HG03460 (cell line): Measurements from ENCODE around the gene GOLGA2.
"Not testable (repeated sequence)": the region's sequence is repeated elsewhere in the genome, so short reads cannot be mapped to it uniquely, and the experiment has no call there.

ENCODE experiments used
- ATAC-seq: cut with Tn5 transposase; IDR thresholded peaks from one replicate; pipeline ENCODE4 v1.9.1; 2021; ENCODE audit not compliant: unreplicated experiment

Gene GOLGA2

DNA sequence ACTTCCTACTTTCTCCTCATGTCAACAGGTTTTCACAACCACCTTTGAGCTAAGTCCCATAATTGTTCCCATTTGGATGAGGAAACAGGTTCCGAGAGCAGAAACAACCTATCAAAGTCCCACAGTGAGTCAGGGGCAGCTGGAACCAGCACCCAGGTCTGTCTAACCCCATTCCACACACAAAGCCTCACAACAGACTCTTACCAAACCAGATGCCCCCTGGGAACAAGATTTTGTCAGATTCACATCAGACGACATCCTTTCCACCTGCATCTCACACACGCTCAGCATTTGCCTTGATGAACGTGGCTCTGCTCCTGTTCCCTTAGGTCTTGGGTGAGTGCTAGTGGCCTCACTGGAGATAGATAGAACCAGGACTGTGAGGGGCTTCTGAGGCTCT lies 17.3 kb upstream of the GOLGA2 start:
- ATAC-seq = no peak

DNA sequence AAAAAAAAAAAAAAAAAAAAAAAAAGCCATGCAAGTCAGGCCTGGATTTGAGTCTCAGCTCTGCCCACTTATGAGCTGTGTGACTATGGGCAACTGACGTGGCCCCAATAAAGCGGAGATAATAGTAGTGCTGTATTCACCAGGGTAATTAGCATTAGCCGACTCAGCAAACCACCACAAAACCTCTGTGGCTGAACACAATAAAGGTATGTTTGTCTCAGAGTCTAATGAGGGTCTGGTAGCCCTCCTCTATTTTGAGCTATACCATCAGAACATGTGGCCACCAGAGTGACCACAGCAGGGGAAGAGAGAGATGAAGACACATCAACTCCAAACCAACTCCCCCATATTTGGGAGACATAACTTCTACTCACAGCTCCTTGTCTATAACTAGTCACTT lies 16.2 kb upstream of the GOLGA2 start:
- ATAC-seq = no peak

DNA sequence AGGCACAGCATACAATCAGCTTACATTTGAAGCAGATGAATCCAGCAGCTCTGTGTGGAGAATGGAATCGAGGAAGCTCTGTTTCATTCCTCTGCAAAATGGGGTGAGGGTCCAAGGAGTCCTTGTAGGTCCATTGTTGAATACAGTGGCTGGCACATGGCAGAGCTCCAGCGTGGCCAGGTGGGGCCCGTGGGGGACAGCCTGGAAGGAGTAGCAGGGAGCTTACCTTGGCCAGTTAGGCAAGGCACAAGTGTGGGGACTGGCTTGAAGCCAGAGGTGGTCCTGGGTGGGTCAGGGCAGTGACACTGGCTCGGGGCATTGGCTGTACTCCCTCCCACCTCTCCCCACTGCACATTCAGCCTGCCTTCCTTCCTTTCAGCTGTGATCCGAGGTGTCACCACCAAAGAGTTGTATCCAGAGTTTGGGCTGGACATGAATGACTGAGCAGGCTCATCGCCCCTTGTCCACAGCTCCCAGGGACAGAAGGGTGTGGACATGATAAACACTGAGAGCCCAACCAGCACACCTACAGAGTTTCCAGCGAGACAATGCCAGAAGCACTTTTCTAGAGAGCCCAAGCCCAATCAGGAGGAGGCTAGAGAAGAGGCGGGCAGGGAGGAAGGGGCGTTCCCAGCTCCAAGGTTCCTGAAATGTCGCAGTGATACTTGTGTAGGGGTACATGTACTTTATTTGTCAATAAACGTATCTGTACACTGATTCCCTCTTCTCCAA lies 12.6 kb upstream of the GOLGA2 start:
- no peak for ATAC-seq

DNA sequence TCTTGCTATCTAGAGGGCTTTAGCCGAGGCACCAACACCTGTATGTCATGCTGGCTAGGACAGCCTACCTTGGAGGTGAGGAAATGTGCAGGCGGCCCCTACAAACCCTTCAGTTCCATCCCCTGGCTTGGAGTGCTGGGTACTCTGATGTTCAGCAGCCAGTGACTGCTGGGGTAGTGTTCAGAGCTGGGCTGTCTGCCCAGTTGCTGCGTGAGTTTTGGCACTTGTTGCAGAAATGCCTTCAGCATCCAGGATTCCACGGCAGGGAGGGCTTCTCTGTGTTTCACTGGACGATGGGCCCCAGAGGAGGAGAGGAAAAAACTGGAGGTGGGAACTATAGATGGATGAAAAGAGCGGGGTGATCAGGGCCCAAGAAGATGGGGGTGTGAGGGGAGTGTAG lies 10.6 kb upstream of the GOLGA2 start:
- ATAC-seq = no peak

DNA sequence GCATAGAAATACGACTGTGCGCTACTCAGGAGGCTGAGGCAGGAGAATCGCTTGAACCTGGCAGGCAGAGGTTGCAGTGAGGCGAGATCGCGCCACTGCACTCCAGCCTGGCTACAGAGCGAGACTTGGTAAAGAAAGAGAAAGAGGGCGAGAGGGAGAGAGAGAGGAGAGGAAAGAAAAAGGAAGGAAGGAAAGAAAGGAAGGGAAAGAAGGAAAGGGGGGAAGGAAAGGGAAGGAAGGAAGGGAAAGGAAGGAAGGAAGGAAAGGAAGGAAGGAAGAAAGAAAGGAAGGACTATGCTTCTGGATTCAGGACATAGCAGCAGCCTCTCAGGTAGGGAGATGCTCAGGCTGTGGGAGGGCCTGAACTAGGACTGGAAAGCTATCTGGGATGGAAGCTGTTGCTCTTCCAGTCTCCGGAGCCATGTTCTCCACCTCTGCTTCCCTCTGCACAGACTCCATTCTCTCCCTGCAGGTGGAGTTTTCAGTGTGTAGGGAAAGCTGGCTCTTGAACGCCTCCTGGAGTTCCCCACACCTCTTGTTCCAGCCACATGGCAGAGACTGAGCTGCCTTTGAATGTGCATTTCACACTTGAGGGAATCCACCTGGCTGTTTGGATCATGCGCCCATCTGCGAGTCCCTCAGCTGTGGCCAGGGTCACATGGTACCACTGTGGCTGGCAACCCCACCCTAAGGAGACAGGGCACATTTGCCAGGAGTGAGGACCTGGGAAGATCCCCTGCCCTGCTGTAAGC lies 9.4 kb upstream of the GOLGA2 start:
- ATAC-seq = no peak

DNA sequence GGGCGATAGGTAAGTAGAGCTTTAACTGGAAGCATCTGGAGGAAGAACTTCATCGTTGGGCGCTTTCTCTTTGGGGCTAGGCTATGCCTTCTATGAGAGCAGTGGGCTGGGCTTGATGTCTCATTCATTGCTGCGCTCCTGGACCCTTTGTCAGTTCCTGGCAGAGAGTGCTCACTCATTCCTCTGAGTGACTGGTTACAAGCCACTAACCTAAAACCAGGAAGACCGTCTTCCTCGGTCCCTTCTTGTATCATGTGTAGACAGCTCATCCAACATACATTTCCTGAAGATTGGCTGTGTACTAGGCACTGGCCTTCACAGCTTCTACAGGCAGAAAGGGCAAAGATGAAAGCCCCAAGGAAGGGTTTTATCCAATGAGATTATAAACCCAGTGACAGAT lies 6.7 kb upstream of the GOLGA2 start:
- no peak for ATAC-seq

DNA sequence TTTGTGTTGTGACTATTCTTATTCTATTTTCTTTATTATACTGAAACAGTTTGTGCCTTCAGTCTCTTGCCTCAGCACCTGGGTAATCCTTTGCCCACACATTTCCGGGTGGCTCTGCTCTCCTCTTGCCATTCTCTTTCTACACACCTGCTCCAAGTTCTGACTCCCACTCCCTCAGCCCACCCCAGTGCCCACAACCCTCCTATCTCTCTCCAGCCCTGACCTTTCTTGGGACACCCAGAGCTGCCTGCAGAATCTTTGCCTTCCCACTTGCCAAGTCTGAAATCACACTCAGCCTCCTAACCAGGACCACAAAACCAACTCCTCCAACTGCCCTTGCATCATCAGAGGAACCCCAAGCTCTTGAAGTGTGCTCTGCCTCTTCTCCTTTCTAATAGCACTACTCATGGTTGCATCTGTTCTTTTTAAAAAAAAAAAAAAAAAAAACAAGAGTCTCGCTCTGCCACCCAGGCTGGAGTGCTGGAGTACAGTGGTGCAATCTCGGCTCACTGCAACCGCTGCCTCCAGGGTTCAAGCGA lies 4.3 kb upstream of the GOLGA2 start:
- ATAC-seq = no peak

DNA sequence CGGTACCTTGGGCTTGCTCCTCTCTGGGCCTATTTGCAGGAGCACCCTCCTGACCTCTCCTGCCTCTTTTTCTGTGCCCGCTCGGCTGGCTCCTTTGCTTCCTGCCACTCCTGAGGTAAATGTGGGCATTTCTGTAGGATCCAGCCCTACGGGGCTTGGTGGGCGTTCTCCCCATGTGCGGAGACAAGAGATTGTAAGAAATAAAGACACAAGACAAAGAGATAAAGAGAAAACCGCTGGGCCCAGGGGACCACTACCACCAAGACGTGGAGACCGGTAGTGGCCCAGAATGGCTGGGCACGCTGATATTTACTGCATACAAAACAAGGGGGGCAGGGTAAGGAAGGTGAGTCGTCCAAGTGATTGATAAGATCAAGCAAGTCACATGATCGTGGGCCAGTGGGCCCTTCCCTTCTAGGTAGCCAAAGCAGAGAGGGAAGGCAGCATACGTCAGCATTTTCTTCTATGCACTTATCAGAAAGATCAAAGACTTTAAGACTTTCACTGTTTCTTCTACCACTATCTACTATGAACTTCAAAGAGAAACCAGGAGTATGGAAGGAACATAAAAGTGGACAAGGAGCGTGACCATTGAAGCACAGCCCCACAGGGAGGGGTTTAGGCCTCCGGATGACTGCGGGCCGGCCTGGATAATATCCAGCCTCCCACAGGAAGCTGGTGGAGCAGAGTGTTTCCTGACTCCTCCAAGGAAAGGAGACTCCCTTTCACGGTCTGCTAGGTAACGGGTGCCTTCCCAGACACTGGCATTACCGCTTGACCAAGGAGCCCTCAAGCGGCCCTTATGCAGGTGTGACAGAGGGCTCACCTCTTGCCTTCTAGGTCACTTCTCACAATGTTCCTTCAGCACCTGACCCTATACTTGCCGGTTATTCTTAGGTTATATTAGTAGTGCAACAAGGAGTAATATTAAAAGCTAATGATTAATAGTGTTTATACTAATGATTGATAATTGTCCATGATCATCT lies 3.6 kb upstream of the GOLGA2 start:
- not testable (repeated sequence) for ATAC-seq

DNA sequence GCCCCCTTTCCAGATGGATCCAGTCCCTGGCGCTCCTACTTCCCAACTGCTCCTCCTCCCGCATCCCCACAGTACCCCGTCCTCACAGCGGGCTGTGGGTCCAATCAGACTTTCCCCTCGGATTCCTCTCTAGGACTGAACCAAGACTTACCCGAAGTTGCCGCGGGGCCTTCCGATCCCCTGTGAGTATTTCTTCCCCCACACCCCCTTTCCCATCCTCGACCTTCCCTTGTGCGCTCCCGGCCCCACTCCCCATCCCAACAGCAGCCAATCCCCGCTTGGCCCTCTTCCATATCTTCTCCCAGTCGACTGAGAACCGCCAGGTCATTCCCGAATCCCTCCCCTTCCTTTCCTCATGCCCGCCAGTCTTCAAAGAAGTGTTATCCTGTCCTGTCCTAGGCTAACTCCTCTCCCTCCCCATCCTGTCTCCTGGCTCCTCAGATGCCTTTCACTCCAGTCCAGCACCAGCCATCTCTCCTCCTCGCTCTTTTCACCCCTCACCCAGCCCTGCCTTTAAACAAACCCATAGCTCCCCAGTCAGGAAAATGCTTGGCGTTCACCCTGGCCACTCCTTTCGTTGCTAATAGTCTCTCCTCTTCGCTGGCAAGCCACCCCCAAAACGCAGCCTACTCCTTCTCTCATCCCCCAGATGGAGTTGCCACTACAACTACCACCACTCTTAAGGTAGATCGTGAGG lies 915 bp upstream of the GOLGA2 start:
- no peak for ATAC-seq

DNA sequence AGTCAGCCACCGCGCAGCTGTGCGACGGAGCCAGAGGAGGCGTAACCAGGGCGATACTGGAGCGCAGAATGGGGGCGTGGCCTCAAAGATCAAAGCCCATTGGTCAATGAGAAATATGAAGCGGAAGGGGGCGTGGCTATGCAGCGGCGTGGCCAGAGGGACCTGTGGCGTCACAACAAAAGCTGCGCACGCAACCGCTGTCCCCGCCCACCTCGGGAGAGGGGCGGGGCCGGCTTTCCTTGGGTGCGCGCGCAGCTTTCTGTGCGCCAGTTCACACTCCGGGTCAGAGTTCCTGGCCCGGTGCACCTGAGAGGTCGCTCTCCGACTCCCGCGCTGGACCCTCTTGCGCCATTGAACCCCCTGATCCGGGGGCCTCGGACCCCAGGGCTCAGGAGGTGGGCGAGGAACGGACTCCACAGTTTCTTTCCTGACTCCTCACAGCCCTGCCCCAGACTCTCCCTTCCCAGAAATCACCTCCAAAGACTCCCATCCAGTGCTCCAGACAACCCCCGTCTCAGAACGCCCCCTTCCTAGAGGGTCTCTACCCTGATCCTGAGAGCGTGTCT lies 284 bp upstream of the GOLGA2 start, which contains the start of gene SWI5:
SWI5 (plus strand) TSS at position 269 of the 566 bp plus-strand sequence.
- peak; percentile 94 for ATAC-seq

DNA sequence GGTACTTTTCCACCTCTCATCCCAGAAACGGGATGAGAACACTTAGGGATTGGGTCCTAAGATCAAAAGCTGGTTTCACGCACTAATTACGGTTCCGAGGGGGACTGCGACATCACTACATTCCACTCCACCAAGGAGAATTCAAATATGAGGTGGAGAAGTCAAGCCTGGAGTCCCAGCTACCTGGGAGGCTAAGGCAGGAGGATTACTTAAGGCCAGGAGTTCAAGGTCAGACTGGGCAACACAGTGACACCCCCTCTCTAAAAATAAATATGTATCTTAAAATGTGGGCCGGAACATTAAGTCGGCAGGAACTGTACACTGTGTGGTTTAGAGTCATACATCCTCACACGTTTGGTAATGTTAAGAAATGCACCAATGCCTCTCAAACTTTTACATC lies 1.6 kb downstream of the GOLGA2 start:
- ATAC-seq = no peak

DNA sequence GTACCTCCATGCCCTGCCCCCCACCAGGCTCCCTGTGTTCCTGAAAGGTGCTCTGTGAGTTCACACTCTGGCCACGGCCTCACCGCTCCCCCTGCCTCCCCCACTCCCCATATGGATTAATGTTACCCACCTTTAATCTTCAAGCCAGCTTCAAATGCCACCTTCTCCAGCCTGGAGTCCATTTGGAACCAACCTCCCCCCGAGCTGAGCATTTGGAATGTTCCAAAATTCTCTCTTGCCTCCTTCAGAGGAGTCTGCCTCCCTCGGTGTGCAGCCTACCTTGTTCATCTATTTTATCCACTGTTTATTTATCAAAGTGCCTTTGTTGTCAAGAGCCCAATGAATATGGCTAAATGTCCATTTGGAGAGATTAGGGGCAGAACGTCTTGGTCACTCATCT lies 4.3 kb downstream of the GOLGA2 start:
- no peak for ATAC-seq

DNA sequence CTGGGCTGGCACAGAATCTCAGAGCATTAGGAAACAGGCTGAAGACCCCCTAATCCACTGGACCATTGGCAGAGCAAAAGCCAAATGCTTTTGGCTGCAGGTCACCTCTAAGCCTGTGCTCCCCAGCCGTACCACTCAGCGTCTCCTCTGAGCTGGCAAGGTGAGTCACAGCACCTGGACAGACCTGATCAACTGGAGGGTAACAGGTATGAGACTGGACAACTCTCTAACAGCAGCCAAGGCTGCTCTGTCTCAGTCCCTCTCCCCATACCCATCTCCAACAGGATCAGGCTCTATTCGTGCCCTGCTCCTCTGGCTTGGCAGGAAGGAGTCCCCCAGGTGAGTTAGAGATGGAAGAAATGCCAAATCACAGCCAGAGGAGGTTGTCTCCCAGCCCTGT lies 4.7 kb downstream of the GOLGA2 start:
- ATAC-seq = no peak

DNA sequence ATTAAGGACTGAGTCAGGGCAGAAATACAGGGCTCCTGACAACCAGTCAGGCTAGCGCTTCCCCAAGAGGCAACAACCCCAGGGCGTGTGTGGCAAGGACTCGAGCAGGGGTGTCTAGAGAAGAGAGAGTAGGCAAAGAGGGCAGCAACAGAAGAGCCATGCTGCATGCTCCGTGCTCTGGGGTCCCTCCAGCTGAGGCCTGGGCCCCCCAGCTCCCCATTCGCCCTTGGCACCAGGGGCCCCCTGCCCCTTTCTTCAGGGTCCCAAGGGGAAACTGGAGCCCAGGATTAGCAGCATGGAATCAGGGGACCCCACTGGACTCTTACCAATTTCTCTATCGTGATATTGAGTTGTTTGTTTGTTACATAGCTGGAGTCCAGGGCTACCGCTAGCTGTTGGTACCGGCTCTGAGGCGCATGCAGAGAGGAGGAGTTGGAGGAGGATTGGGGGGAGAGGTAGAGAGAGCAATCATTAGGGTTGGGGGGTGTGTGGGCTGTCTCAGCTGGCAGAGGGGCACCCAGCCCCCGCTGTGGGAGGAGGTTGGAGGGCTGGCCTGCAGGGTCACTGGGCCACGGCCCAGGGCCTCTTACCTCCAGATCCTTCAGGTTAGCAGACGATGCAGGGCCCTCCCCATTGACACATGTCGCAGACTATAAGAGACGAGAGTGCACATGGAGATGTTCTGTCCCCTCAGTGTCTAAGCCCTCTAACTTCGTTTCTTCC lies 8.8 kb downstream of the GOLGA2 start:
- ATAC-seq = no peak

DNA sequence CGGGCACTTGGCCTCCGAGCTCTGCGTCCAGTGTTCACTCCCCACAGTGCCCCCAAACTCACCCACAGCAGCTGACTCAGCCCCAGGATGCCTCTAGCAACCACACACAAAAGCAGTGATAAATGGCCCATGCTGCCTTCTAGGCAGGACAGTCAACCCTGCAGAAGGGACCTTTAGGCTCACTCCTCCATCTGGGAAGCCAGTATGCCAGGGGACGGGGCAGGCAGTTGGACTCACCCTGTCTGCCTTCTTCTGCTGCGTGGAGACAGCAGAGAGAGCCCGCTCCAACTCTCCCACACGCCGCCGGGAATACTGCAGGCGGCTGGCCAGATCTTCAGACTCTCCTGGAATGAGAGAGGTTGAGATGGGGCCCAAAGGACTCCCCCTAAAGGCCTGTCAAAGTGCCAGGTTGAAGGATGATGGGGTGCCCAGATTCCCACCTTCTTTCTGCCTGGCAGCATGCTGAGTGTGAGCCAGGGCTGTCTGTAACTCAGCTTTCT lies 10.4 kb downstream of the GOLGA2 start:
- no peak for ATAC-seq

DNA sequence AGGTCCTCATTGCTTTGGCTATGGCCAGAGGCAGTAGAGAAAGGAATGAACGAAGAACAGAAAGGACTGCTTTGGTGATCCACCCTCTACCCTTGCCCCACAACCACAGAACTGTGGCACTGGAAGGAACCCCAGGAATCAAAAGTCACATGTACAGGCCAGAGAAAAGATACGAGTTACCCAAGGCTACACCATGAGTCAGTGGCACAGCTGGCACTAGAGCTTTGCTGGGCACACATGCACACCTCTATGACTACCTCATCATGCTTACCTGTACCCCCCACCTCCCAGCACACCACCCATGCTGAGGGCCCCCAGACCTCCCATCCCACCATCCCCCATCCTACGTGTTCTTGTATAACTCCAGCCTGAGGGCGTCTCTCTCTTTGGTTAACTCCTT lies 13.1 kb downstream of the GOLGA2 start:
- no peak for ATAC-seq

DNA sequence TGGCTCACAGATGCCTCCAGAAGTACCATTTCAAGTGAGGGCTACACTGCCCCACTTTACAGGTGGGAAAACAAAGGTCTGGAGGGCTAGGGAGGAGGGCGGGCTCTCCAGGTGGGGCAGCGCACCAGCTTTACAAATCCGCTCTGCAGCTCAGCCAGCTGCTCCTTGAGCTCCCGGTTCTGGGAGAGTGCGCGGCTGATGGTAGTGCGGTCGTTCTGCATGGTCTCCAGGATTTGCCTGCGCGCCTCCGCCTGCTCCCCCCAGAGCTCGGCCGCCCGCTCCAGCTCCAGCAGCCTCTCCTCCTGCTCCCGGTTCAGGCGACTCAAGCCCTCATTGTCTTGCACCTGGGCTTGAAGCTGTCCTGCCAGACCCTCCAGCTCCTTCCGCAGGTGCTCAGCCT lies 15.5 kb downstream of the GOLGA2 start:
- ATAC-seq = no peak

DNA sequence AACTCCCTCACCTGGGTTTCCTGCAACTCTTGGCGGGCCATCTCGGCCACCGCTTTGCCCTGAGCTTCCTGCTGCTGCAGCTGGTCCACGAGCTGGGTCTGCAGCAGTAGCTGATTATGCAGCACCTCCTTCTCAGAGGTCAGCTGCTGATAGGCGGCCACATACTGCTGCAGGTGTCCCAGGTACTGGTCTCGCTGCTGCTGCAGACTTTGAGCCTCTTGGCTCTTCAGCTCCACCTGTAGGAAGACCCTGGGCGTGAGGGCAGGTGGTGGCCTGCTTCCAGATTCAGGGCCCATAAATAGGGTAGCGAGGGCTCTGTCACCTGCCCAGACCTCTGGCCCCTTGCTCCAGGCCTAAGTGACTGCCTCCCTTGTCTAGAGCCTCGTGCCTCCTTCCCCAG lies 16.7 kb downstream of the GOLGA2 start:
- no peak for ATAC-seq

DNA sequence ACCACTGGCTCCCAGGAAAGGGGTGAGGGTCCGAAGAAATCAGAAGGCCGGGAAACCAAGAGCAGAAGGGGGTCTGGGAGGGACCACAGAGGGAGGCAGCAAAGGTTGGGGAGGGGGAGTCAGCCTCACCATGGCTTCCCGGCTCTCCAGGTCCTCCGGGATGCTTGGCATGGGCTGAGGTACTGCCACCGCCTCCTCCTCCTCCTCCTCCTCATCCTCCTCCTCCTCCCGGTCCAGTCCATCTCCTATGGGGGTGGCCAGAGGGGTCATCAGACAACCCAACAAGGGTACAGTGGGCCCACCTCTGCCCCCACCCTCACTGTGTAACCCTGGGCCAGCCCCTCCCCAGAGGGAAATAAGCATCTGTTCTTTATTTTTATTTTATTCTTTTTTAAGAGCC lies 17.5 kb downstream of the GOLGA2 start:
- no peak for ATAC-seq
